ENCODE results near the gene PCMTD2.
A peak's percentile ranks its signal among the peaks of the same experiment; 100 is the strongest.

Gene PCMTD2

DNA sequence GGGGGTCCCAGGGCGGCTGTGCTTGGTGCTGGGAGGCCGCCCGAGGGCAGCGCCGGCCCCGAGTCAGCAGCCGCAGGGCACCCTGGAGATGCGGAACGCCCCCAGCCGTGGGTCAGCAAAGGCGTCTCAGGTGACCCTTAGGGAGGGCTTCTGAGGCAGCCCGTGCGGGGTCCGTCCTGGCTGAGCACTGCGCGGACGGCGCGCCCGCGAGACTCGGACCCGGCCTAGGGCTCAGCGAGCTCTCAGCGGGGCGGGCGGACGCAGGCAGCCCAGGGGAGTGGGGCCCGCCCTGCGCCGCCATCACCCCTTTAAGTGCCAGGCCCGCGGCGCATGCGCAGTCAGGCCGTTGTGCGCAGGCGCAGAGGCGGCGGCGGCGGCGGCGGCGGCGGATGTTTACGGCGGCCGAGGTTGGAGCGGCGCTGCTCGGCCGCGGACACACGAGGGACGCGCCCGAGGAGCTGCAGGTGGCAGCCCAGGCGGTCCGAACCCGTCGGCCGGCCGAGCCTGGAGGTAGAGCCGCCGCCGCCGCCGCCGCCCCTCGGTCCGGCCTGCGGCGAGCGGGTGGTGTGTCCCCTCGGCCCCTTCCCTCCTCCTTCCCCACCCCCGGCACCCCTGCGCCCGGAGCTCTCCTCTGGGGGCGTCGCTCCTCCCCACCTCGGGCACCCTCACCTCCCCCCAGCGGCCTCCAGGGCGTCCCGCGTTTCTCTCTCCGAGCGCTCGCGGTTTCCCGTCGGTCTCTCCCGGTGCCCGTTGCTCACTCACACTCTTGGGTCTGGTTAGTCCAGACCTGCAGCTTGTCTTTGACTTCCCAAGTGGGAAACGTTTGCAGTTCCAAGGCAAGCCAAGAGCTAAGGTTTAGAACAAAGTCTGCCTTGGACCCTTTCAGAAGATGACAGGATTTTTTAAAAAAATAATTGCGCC lies at the start of gene PCMTD2:
Gene PCMTD2, plus strand, starts transcription at position 388 of the 921 bp plus-strand sequence. CDS start 4,218 bp downstream, outside the sequence.
- TF ChIP-seq, protein P1, sequence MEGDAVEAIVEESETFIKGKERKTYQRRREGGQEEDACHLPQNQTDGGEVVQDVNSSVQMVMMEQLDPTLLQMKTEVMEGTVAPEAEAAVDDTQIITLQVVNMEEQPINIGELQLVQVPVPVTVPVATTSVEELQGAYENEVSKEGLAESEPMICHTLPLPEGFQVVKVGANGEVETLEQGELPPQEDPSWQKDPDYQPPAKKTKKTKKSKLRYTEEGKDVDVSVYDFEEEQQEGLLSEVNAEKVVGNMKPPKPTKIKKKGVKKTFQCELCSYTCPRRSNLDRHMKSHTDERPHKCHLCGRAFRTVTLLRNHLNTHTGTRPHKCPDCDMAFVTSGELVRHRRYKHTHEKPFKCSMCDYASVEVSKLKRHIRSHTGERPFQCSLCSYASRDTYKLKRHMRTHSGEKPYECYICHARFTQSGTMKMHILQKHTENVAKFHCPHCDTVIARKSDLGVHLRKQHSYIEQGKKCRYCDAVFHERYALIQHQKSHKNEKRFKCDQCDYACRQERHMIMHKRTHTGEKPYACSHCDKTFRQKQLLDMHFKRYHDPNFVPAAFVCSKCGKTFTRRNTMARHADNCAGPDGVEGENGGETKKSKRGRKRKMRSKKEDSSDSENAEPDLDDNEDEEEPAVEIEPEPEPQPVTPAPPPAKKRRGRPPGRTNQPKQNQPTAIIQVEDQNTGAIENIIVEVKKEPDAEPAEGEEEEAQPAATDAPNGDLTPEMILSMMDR (IDR thresholded peaks at IDR 0.05; ENCODE audit: extremely low read depth, missing control alignments) = no peak
- DNase-seq (ENCODE audit: low spot score) = peak; percentile 99

- TF ChIP-seq, protein P1 (IDR thresholded peaks at IDR 0.05; ENCODE audit: extremely low read depth, missing control alignments) = no peak
- DNase-seq (ENCODE audit: low spot score) = no peak
Observed at GRCh38 chr20:64206614-64207013, 48.9 kb upstream of the PCMTD2 start.

- no peak for DNase-seq (ENCODE audit: low spot score)
- TF ChIP-seq, protein P1 (IDR thresholded peaks at IDR 0.05; ENCODE audit: extremely low read depth, missing control alignments) = no peak
Observed at GRCh38 chr20:64207641-64208590, 47.6 kb upstream of the PCMTD2 start.

- DNase-seq (ENCODE audit: low spot score) = no peak
- TF ChIP-seq, protein P1 (IDR thresholded peaks at IDR 0.05; ENCODE audit: extremely low read depth, missing control alignments) = no peak
Observed at GRCh38 chr20:64209148-64209547, 46.4 kb upstream of the PCMTD2 start.

- TF ChIP-seq, protein P1 (IDR thresholded peaks at IDR 0.05; ENCODE audit: extremely low read depth, missing control alignments) = no peak
- DNase-seq (ENCODE audit: low spot score) = no peak
Observed at GRCh38 chr20:64210656-64211369, 44.7 kb upstream of the PCMTD2 start.

GRCh38 chr20:64211874-64212658 lies 43.5 kb upstream of the PCMTD2 start:
- DNase-seq (ENCODE audit: low spot score) = no peak
- TF ChIP-seq, protein P1 (IDR thresholded peaks at IDR 0.05; ENCODE audit: extremely low read depth, missing control alignments) = no peak

All from GM20000 (cell line).